ENCODE measurements around the gene ALK.

The ALK gene

DNA sequence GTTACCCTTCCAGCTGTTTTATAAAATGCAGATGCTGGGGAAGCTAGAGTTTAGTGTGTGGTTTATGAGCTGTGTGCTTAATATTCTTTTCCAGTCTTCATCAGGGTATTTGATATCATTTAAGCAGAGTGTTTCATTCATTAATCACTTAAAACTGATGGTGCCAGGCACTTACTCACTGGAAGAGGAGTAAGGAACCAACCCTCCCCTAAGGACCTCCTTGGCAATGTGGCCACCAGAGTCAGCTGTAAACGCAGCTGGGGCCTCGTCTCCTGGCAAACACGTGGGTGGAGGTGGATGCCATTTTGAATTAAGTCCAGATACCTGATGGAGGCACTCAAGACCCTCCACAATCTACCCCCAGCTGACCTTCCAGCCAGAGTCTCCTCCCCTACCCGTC, 474.5 kb downstream of the ALK start:
- no peaks in the 10 kb centered on the region for H3K4me1 ChIP-seq (ENCODE audit: insufficient read depth, low read length, severe bottlenecking)
- TF ChIP-seq, protein P1, sequence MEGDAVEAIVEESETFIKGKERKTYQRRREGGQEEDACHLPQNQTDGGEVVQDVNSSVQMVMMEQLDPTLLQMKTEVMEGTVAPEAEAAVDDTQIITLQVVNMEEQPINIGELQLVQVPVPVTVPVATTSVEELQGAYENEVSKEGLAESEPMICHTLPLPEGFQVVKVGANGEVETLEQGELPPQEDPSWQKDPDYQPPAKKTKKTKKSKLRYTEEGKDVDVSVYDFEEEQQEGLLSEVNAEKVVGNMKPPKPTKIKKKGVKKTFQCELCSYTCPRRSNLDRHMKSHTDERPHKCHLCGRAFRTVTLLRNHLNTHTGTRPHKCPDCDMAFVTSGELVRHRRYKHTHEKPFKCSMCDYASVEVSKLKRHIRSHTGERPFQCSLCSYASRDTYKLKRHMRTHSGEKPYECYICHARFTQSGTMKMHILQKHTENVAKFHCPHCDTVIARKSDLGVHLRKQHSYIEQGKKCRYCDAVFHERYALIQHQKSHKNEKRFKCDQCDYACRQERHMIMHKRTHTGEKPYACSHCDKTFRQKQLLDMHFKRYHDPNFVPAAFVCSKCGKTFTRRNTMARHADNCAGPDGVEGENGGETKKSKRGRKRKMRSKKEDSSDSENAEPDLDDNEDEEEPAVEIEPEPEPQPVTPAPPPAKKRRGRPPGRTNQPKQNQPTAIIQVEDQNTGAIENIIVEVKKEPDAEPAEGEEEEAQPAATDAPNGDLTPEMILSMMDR (IDR thresholded peaks at IDR 0.05; ENCODE audit: low read length), result no peak
- no peak for TF ChIP-seq EZH2 (IDR thresholded peaks at IDR 0.05; ENCODE audit: borderline replicate concordance, low read length)
- no peak overlapping the region for H3K27ac ChIP-seq (ENCODE audit: low read depth, low read length, poor library complexity, severe bottlenecking)
- no peak overlapping the region for H3K4me3 ChIP-seq (ENCODE audit: low read depth, low read length, poor library complexity, severe bottlenecking)
- no peaks in the 10 kb centered on the region for H3K79me2 ChIP-seq (ENCODE audit: insufficient read depth, low read length)
- H3K9me2 ChIP-seq (ENCODE audit: low read depth, low read length), result no peaks in the 10 kb centered on the region
- no peak overlapping the region for H3K9ac ChIP-seq (ENCODE audit: low read length)
- no peaks in the 10 kb centered on the region for H3K36me3 ChIP-seq (ENCODE audit: insufficient read depth, low read length)
- no peak overlapping the region for H2AFZ ChIP-seq (ENCODE audit: low read length)
- H3F3A ChIP-seq (ENCODE audit: insufficient read depth, low read length), result no peaks in the 10 kb centered on the region
- H3K4me2 ChIP-seq (ENCODE audit: low read length), result no peak overlapping the region
- H3K9me3 ChIP-seq (ENCODE audit: low read length), result no peaks in the 10 kb centered on the region
- H4K20me1 ChIP-seq (ENCODE audit: insufficient read depth, low read length), result no peaks in the 10 kb centered on the region
- no peaks in the 10 kb centered on the region for H3K27me3 ChIP-seq (ENCODE audit: insufficient read depth, low read length)

- no peak for TF ChIP-seq EZH2 (IDR thresholded peaks at IDR 0.05; ENCODE audit: borderline replicate concordance, low read length)
- TF ChIP-seq, protein P1 (IDR thresholded peaks at IDR 0.05; ENCODE audit: low read length), result no peak
- Histone ChIP-seq H4K20me1 (ENCODE audit: insufficient read depth, low read length) (no peaks in the 10 kb centered on the region), H3K4me1 (ENCODE audit: insufficient read depth, low read length, severe bottlenecking) (no peaks in the 10 kb centered on the region), H3K4me2 (ENCODE audit: low read length) (no peak overlapping the region), H2AFZ (ENCODE audit: low read length) (no peak overlapping the region), H3K79me2 (ENCODE audit: insufficient read depth, low read length) (no peaks in the 10 kb centered on the region), H3K27me3 (ENCODE audit: insufficient read depth, low read length) (no peaks in the 10 kb centered on the region), H3K9ac (ENCODE audit: low read length) (no peak overlapping the region), H3K9me2 (ENCODE audit: low read depth, low read length) (no peaks in the 10 kb centered on the region), H3F3A (ENCODE audit: insufficient read depth, low read length) (no peaks in the 10 kb centered on the region), H3K4me3 (ENCODE audit: low read depth, low read length, poor library complexity, severe bottlenecking) (no peak overlapping the region), H3K27ac (ENCODE audit: low read depth, low read length, poor library complexity, severe bottlenecking) (no peak overlapping the region), H3K36me3 (ENCODE audit: insufficient read depth, low read length) (no peaks in the 10 kb centered on the region), H3K9me3 (ENCODE audit: low read length) (no peaks in the 10 kb centered on the region)
These were observed 477.2 kb downstream of the ALK start for GRCh38 chr2:29444150-29444549.

GRCh38 chr2:29443627-29444026, 477.8 kb downstream of the ALK start:
- no peaks in the 10 kb centered on the region for H4K20me1 ChIP-seq (ENCODE audit: insufficient read depth, low read length)
- no peaks in the 10 kb centered on the region for H3K27me3 ChIP-seq (ENCODE audit: insufficient read depth, low read length)
- no peak overlapping the region for H3K4me3 ChIP-seq (ENCODE audit: low read depth, low read length, poor library complexity, severe bottlenecking)
- no peaks in the 10 kb centered on the region for H3K9me3 ChIP-seq (ENCODE audit: low read length)
- no peak overlapping the region for H2AFZ ChIP-seq (ENCODE audit: low read length)
- H3K9me2 ChIP-seq (ENCODE audit: low read depth, low read length), result no peaks in the 10 kb centered on the region
- H3F3A ChIP-seq (ENCODE audit: insufficient read depth, low read length), result no peaks in the 10 kb centered on the region
- no peaks in the 10 kb centered on the region for H3K36me3 ChIP-seq (ENCODE audit: insufficient read depth, low read length)
- no peak overlapping the region for H3K4me2 ChIP-seq (ENCODE audit: low read length)
- no peak overlapping the region for H3K9ac ChIP-seq (ENCODE audit: low read length)
- no peaks in the 10 kb centered on the region for H3K79me2 ChIP-seq (ENCODE audit: insufficient read depth, low read length)
- TF ChIP-seq, protein P1 (IDR thresholded peaks at IDR 0.05; ENCODE audit: low read length), result no peak
- no peak for TF ChIP-seq EZH2 (IDR thresholded peaks at IDR 0.05; ENCODE audit: borderline replicate concordance, low read length)
- no peaks in the 10 kb centered on the region for H3K4me1 ChIP-seq (ENCODE audit: insufficient read depth, low read length, severe bottlenecking)
- no peak overlapping the region for H3K27ac ChIP-seq (ENCODE audit: low read depth, low read length, poor library complexity, severe bottlenecking)
